Right lobe of liver (tissue), 4 donors: Measurements from ENCODE around the gene NELFB.

ENCODE experiments used
- CTCF ChIP-seq, 4 donors: fragments of 200-600 bp in 3 of 4; fragments of 450-650 bp in 1 of 4; IDR thresholded peaks; one replicate each; pipeline versions ENCODE4 v1.5.1 to v1.8.0; 2016 to 2022; ENCODE audit warnings: antibody characterized with exemption in 4 of 4, mild to moderate bottlenecking in 2 of 4
- POLR2A ChIP-seq: fragments of 450-650 bp; IDR thresholded peaks from one replicate; pipeline ENCODE4 v1.6.1; 2017; ENCODE audit warnings: antibody characterized with exemption, mild to moderate bottlenecking
- donor health status: DM: no; HTN: no; CAD: no.
- donor health status: DM: no; HTN: no; CAD: no.
- donor health status: DM: no; HTN: yes; CAD: no.

- TF ChIP-seq CTCF (IDR thresholded peaks at IDR 0.05) (no peak), POLR2A (no peak)
Observed at GRCh38 chr9:137298401-137299202, 43.5 kb downstream of the NELFB start.
